Renal cortex interstitium (tissue), 3 donors: ENCODE results near the gene TMEM217. TPM values are rescaled to one million over a fixed set of nuclear protein-coding genes. Genes with fewer than 3 reads are reported as not detected.

ENCODE experiments used
- polyA plus RNA-seq, 3 donors: library from polyadenylated mRNA; unstranded; fragments of 120-200 nt; gene quantifications; one replicate each; pipeline ENCODE4 v1.2.1, GENCODE V29; 2013; ENCODE audit not compliant: insufficient read length in 3 of 3

Gene TMEM217
- polyA plus RNA-seq, 3 donors: 1.0 to 2.5 (median 2.1) TPM

Other genes with a start within 250 kb of the TMEM217 start
- 10 to 100 TPM; 22.4 to 27.9 (median 26.2) TPM for gene PIM1, start 88.0 kb downstream of the TMEM217 start, polyA plus RNA-seq
- gene TBC1D22B, start 372 bp downstream of the TMEM217 start, polyA plus RNA-seq: 10 to 100 TPM; 13.4 to 14.4 (median 14.0) TPM
- gene RNF8, start 95.8 kb upstream of the TMEM217 start, polyA plus RNA-seq: 10 to 100 TPM; 26.2 to 32.3 (median 31.1) TPM
- gene CMTR1, start 175.1 kb upstream of the TMEM217 start, polyA plus RNA-seq: 10 to 100 TPM; 44.9 to 53.3 (median 46.6) TPM
- 10 to 100 TPM; 25.5 to 29.6 (median 29.5) TPM for gene CCDC167, start 241.7 kb upstream of the TMEM217 start, polyA plus RNA-seq